Neural crest cell (in vitro differentiated cells): ENCODE results near the gene KCNJ1. TPM values are rescaled to one million over a fixed set of nuclear protein-coding genes. Genes with fewer than 3 reads are reported as not detected.

Source experiments
- DNase-seq: peaks from one replicate; pipeline ENCODE4 v3.0.0; 2021; ENCODE audit warnings: low read depth, mixed read lengths, low spot score
- H3K27ac Mint-ChIP-seq: one replicate; pipeline ENCODE4 v1.8.0; 2021; ENCODE audit warnings: mild to moderate bottlenecking, mixed read lengths; ENCODE audit not compliant: unreplicated experiment
- H3K27me3 Mint-ChIP-seq: 2 replicates; pipeline ENCODE4 v1.8.0; 2021; ENCODE audit warnings: low read depth, mild to moderate bottlenecking, mixed read lengths
- H3K36me3 Mint-ChIP-seq: 2 replicates; pipeline ENCODE4 v1.8.0; 2021; ENCODE audit warnings: low read depth, mild to moderate bottlenecking, mixed read lengths
- H3K4me1 Mint-ChIP-seq: 2 replicates; pipeline ENCODE4 v1.8.0; 2021; ENCODE audit warnings: mixed read lengths
- H3K4me3 Mint-ChIP-seq: one replicate; pipeline ENCODE4 v1.8.0; 2021; ENCODE audit warnings: mild to moderate bottlenecking, mixed read lengths
- H3K9me3 Mint-ChIP-seq: 2 replicates; pipeline ENCODE4 v1.8.0; 2021; ENCODE audit warnings: mixed read lengths
- total RNA-seq: library from RNA; stranded (reverse); gene quantifications from 2 replicates; pipeline ENCODE4 v1.2.1, GENCODE V29; 2021
- TF ChIP-seq, protein P1 (sequence below): fragments of 200-600 bp; sonication (generic); conservative IDR thresholded peaks from 2 replicates; pipeline ENCODE4 v1.5.0; 2021; ENCODE audit warnings: antibody characterized with exemption, mild to moderate bottlenecking

KCNJ1 gene
- total RNA-seq, 1 donor from 2014 or later: not detected

DNA sequence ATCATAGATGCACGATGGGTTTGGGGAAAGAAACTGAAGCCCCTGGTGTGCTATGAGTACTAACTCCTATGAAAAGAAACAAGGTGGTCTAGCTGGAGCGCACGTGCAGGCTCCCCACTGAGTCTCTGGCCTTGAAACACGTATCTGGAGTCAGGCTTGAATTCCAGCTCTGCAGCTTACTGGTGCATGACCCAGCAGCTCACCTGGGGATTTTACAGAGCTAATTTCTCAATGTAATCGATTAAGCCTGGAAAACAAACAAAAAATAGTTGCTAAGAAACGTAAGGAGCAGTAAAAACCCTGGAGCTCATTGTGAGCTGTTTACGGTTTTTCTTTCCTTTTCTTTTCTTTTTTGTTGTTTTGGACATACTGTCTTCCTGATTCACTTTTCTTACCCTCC is 12.3 kb downstream of the KCNJ1 start:
- Mint-ChIP-seq H3K9me3 (no peaks in the 10 kb centered on the region), H3K4me3 (no peak overlapping the region), H3K27me3 (no peaks in the 10 kb centered on the region), H3K27ac (no peak overlapping the region), H3K36me3 (no peaks in the 10 kb centered on the region), H3K4me1 (no peaks in the 10 kb centered on the region)
- TF ChIP-seq, protein P1, sequence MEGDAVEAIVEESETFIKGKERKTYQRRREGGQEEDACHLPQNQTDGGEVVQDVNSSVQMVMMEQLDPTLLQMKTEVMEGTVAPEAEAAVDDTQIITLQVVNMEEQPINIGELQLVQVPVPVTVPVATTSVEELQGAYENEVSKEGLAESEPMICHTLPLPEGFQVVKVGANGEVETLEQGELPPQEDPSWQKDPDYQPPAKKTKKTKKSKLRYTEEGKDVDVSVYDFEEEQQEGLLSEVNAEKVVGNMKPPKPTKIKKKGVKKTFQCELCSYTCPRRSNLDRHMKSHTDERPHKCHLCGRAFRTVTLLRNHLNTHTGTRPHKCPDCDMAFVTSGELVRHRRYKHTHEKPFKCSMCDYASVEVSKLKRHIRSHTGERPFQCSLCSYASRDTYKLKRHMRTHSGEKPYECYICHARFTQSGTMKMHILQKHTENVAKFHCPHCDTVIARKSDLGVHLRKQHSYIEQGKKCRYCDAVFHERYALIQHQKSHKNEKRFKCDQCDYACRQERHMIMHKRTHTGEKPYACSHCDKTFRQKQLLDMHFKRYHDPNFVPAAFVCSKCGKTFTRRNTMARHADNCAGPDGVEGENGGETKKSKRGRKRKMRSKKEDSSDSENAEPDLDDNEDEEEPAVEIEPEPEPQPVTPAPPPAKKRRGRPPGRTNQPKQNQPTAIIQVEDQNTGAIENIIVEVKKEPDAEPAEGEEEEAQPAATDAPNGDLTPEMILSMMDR: no peak
- DNase-seq: no peak

DNA sequence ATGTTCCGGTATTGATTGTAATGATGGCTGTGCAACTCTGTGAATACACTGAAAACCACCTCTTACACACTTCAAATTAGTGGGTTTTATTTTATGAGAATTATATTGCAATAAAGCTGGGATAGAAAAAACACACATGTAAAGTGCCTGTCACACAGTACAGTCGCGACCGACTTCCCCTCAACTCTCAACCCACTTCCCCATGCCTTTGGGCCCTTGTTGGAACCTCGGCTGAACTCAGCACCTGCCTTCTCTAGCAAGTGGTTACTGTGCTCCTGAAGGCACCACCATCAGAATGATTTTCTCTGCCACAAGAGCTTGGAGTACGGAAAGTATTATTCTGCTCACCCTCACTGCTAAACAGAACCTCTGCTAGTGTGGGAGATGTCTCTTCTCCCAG is 13.5 kb downstream of the KCNJ1 start:
- H3K4me3 Mint-ChIP-seq: no peak overlapping the region
- no peak overlapping the region for H3K27ac Mint-ChIP-seq
- peaks cover 5% of the 10 kb centered on the region for H3K4me1 Mint-ChIP-seq
- H3K36me3 Mint-ChIP-seq: no peaks in the 10 kb centered on the region
- H3K9me3 Mint-ChIP-seq: no peaks in the 10 kb centered on the region
- TF ChIP-seq, protein P1: no peak
- no peaks in the 10 kb centered on the region for H3K27me3 Mint-ChIP-seq
- DNase-seq: no peak

DNA sequence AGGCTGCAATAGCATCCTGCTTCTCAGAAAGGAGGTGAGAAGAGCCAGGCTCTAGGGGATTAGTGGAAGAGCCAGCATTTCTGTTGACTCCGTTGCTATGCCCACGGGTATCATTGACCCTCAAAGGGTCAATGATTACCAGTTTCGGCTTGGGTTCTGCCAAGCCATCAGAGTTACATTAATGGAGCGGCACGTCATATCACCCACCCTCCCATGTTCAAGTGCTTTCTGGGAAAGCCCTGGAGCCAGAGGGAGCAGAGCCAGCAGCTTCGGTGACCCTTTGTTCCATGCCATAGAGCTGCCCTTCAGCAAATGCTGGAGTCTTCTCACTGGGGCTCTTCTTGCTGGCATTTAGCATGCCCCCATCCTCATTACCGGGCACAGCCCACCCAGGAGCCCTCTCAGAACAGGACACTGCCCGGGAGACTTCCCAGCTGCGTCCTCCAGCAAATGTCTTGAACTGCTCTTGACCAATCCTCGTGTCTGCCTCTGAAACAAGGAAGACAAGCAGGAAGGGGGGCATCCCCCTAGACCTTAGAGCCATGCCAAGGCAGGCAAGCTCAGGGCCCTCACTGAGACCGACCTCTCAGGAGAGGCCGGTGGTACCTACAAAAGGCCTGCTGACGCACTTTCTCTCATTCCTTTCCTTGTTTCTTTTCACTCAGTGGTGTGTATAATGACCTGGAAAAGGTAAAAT is 14.6 kb downstream of the KCNJ1 start:
- Mint-ChIP-seq H3K27ac (no peak overlapping the region), H3K4me3 (no peak overlapping the region), H3K36me3 (no peaks in the 10 kb centered on the region), H3K9me3 (no peaks in the 10 kb centered on the region), H3K4me1 (peaks cover 5% of the 10 kb centered on the region), H3K27me3 (no peaks in the 10 kb centered on the region)
- TF ChIP-seq, protein P1: no peak
- DNase-seq: no peak

DNA sequence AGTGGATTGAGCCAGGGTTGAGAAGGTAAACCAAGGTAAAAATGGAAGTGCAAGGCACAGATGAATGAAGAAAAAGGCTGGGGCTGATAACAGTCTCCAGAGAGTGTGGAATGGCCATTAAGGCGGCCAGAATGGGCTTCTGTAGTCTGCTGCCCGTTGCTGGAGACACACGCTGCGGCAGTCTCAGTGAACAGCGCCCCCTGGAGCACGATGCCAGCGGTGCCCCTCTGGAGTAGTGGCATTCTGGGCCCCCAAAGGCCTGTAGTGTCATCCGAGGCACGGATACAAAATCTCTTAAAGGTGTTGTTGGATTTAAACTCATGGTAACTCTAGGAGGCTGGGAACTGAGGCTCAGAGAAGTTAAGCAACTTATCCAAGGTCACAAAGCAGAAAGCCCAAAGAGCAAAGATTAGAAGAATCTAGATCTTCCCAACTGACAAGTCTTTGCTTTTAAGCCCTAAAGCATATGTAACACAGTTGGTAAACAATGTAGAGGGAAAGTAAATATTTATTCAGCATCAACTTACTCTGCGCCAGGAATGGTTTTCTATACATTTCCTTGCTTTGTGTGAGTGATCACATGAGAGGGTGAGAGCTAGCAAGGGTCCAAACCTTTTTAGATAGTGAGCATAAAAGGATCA is 18.2 kb downstream of the KCNJ1 start:
- peak overlapping the region; percentile 67 for H3K27ac Mint-ChIP-seq
- DNase-seq: peak; percentile 78
- peaks cover 5% of the 10 kb centered on the region for H3K4me1 Mint-ChIP-seq
- H3K27me3 Mint-ChIP-seq: no peaks in the 10 kb centered on the region
- H3K4me3 Mint-ChIP-seq: no peak overlapping the region
- TF ChIP-seq, protein P1: peak; percentile 72
- H3K36me3 Mint-ChIP-seq: no peaks in the 10 kb centered on the region
- no peaks in the 10 kb centered on the region for H3K9me3 Mint-ChIP-seq

DNA sequence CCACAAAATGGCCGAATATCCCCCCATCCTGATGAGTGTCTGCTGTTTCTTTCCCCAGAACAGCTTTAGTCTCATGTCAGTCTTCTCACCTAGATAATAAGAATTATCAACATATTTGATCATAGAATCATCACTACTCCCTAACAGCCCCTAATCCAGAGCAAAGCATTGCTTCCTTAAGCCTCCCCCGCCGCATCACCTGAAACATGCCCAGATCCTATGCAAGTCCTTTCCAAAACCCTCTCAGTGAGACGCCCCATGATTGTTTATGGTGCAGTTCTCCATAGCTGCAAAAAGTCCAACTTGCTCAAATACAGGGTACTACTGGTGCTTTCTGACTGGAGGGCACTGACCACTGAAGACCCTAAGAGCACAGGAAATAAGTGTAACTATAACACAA is 20.1 kb downstream of the KCNJ1 start:
- no peaks in the 10 kb centered on the region for H3K9me3 Mint-ChIP-seq
- TF ChIP-seq, protein P1: no peak
- DNase-seq: no peak

More for the DNA sequence above, 20.1 kb downstream of the KCNJ1 start:
- no peaks in the 10 kb centered on the region for H3K27me3 Mint-ChIP-seq
- H3K27ac Mint-ChIP-seq: no peak overlapping the region
- H3K4me3 Mint-ChIP-seq: no peak overlapping the region
- H3K36me3 Mint-ChIP-seq: no peaks in the 10 kb centered on the region
- H3K4me1 Mint-ChIP-seq: peaks cover 5% of the 10 kb centered on the region
